ENCODE results near the gene CLDN2. TPM values are rescaled to one million over a fixed set of nuclear protein-coding genes. Genes with fewer than 3 reads are reported as not detected.

Gene CLDN2
- total RNA-seq, 1 donor from 2014 or later, result not detected

GRCh38 chrX:106973433-106974149 lies 53.4 kb downstream of the CLDN2 start:
- Mint-ChIP-seq H3K9me3 (peaks cover 6% of the 10 kb centered on the region), H3K36me3 (peaks cover 10% of the 10 kb centered on the region), H3K4me1 (no peaks in the 10 kb centered on the region), H3K4me3 (no peak overlapping the region), H3K27ac (no peak overlapping the region), H3K27me3 (ENCODE audit: insufficient read depth, low read depth) (no peaks in the 10 kb centered on the region)
- no peaks in the 10 kb centered on the region for H3K79me2 ChIP-seq (ENCODE audit: low read depth)
- H3K4me3 ChIP-seq, result no peak overlapping the region
- H3K27me3 ChIP-seq, result no peaks in the 10 kb centered on the region
- no peak overlapping the region for H3K9ac ChIP-seq
- H2AFZ ChIP-seq (replicated peaks), result no peak overlapping the region
- DNase-seq (ENCODE audit: low spot score), result no peak
- no peaks in the 10 kb centered on the region for H3F3A ChIP-seq (ENCODE audit: low read depth)
- H3K27ac ChIP-seq, result no peak overlapping the region
- TF ChIP-seq CTCF (IDR thresholded peaks at IDR 0.05), result no peak
- H3K36me3 ChIP-seq, result no peaks in the 10 kb centered on the region
- no peak overlapping the region for H3K4me2 ChIP-seq
- H3K9me3 ChIP-seq (ENCODE audit: low read depth), result peaks cover 5% of the 10 kb centered on the region
- no peaks in the 10 kb centered on the region for H4K20me1 ChIP-seq (ENCODE audit: low read depth)
- H3K4me1 ChIP-seq, result no peaks in the 10 kb centered on the region

- Mint-ChIP-seq H3K4me1 (no peaks in the 10 kb centered on the region), H3K9me3 (no peaks in the 10 kb centered on the region), H3K36me3 (peaks cover 5% of the 10 kb centered on the region), H3K27ac (no peak overlapping the region), H3K27me3 (ENCODE audit: insufficient read depth, low read depth) (no peaks in the 10 kb centered on the region), H3K4me3 (no peak overlapping the region)
- peaks cover 5% of the 10 kb centered on the region for H3K9me3 ChIP-seq (ENCODE audit: low read depth)
- H3K36me3 ChIP-seq, result no peaks in the 10 kb centered on the region
- no peaks in the 10 kb centered on the region for H3F3A ChIP-seq (ENCODE audit: low read depth)
- no peak overlapping the region for H2AFZ ChIP-seq (replicated peaks)
- H3K79me2 ChIP-seq (ENCODE audit: low read depth), result no peaks in the 10 kb centered on the region
- no peak overlapping the region for H3K27ac ChIP-seq
- no peaks in the 10 kb centered on the region for H3K27me3 ChIP-seq
- no peak for TF ChIP-seq CTCF (IDR thresholded peaks at IDR 0.05)
- H3K4me3 ChIP-seq, result no peak overlapping the region
- no peak overlapping the region for H3K4me2 ChIP-seq
- H3K9ac ChIP-seq, result no peak overlapping the region
- DNase-seq (ENCODE audit: low spot score), result no peak
- H4K20me1 ChIP-seq (ENCODE audit: low read depth), result no peaks in the 10 kb centered on the region
- no peaks in the 10 kb centered on the region for H3K4me1 ChIP-seq
Measured at GRCh38 chrX:106976416-106976815, 56.2 kb downstream of the CLDN2 start.

Other genes starting within 250 kb of the CLDN2 start
- gene RNF128, start 193.7 kb upstream of the CLDN2 start, total RNA-seq (ENCODE audit: low replicate concordance), result 0.06 TPM in 1 of 2 replicates, not detected in the other
- gene TBC1D8B, start 117.7 kb upstream of the CLDN2 start, total RNA-seq (ENCODE audit: low replicate concordance), result 1.4 and 1.6 TPM in 2 replicates
- gene RIPPLY1, start 17.1 kb upstream of the CLDN2 start, total RNA-seq (ENCODE audit: low replicate concordance), result not detected in 2 replicates
- gene MORC4, start 79.8 kb downstream of the CLDN2 start, total RNA-seq (ENCODE audit: low replicate concordance), result 4.2 and 7.6 TPM in 2 replicates
- 16.6 and 29.1 TPM in 2 replicates for gene RBM41, start 198.4 kb downstream of the CLDN2 start, total RNA-seq (ENCODE audit: low replicate concordance)